HepG2 (cell line): ENCODE results near the gene PBX2. TPM values are rescaled to one million over a fixed set of nuclear protein-coding genes. Genes with fewer than 3 reads are reported as not detected.

Experiments used
- ATF7 ChIP-seq, 2 experiments: fragments of 450-650 bp in 1 of 2; sonication (generic) in 1 of 2; formaldehyde crosslinking in 1 of 2; IDR thresholded peaks; 2 replicates each; pipeline versions ENCODE4 v1.4.0 to v1.6.1; 2016 to 2020; ENCODE audit warnings: antibody characterized with exemption in 1 of 2, mild to moderate bottlenecking in 1 of 2, missing genetic modification reagents in 1 of 2
- SRY ChIP-seq: sonication (generic); formaldehyde crosslinking; IDR thresholded peaks from 2 replicates; pipeline ENCODE4 v1.8.0; 2022; ENCODE audit warnings: mild to moderate bottlenecking, missing genetic modification reagents
- TAF15 ChIP-seq: fragments of 200-400 bp; formaldehyde crosslinking; IDR thresholded peaks from one replicate; pipeline ENCODE4 v1.6.1; 2018; ENCODE audit warnings: mild to moderate bottlenecking, low read depth, low read length; ENCODE audit not compliant: poor library complexity, severe bottlenecking
- ZFP41 ChIP-seq: sonication (generic); formaldehyde crosslinking; IDR thresholded peaks from 2 replicates; pipeline ENCODE4 v1.4.0; 2020; ENCODE audit warnings: mild to moderate bottlenecking, missing genetic modification reagents, borderline replicate concordance
- ZMYM3 ChIP-seq: sonication (generic); formaldehyde crosslinking; IDR thresholded peaks from 2 replicates; pipeline ENCODE4 v1.5.1; 2020; ENCODE audit warnings: mild to moderate bottlenecking, missing genetic modification reagents
- ZNF235 ChIP-seq: sonication (generic); formaldehyde crosslinking; IDR thresholded peaks from 2 replicates; pipeline ENCODE4 v1.8.1; 2023; ENCODE audit warnings: mild to moderate bottlenecking, missing genetic modification reagents, borderline replicate concordance
- ZNF337 ChIP-seq: sonication (generic); formaldehyde crosslinking; IDR thresholded peaks from 2 replicates; pipeline ENCODE4 v1.5.1; 2020; ENCODE audit warnings: missing genetic modification reagents, low read depth, mild to moderate bottlenecking, borderline replicate concordance
- ZNF547 ChIP-seq: sonication (generic); formaldehyde crosslinking; IDR thresholded peaks from 2 replicates; pipeline ENCODE4 v1.5.1; 2020; ENCODE audit warnings: mild to moderate bottlenecking, missing genetic modification reagents
- polyA plus RNA-seq, 8 experiments: library from polyadenylated mRNA; depleted of rRNA in 3 of 8; stranded (reverse) in 7 of 8; unstranded in 1 of 8; fragments of >200 nt; fragmentation: Illumina TruSeq in 4 of 8; extraction: Trizol in 4 of 8; gene quantifications; 2 replicates each; pipeline versions ENCODE4 v1.2.1 to v1.2.3, GENCODE V29; 2011 to 2016; ENCODE audit warnings: low read depth in 4 of 8, missing spikeins in 1 of 8, mixed read lengths in 1 of 8; ENCODE audit not compliant: insufficient read depth in 1 of 8
- total RNA-seq, 5 experiments: library from RNA; depleted of rRNA; stranded (reverse); fragments of >200 nt; fragmentation: Illumina TruSeq; extraction: Trizol; gene quantifications; 2 replicates each; pipeline ENCODE4 v1.2.3, GENCODE V29; 2016; ENCODE audit warnings: low read depth in 1 of 5
- TF ChIP-seq, protein P1 (sequence below): sonication (generic); formaldehyde crosslinking; conservative IDR thresholded peaks from 2 replicates; pipeline ENCODE4 v1.4.0; 2020; ENCODE audit warnings: mild to moderate bottlenecking, missing genetic modification reagents, moderate library complexity
- TF ChIP-seq, protein P2 (sequence below): sonication (generic); formaldehyde crosslinking; IDR thresholded peaks from 2 replicates; pipeline ENCODE4 v1.5.0; 2020; ENCODE audit warnings: missing genetic modification reagents
- TF ChIP-seq, protein P3 (sequence below): sonication (generic); formaldehyde crosslinking; IDR thresholded peaks from 2 replicates; pipeline ENCODE4 v1.8.1; 2023; ENCODE audit warnings: mild to moderate bottlenecking, missing genetic modification reagents, borderline replicate concordance
- TF ChIP-seq, protein P4 (sequence below): sonication (generic); formaldehyde crosslinking; IDR thresholded peaks from 2 replicates; pipeline ENCODE4 v1.9.0; 2021; ENCODE audit warnings: missing genetic modification reagents, borderline replicate concordance
- TF ChIP-seq, protein P5 (sequence below): conservative IDR thresholded peaks from 2 replicates; pipeline ENCODE4 v1.6.1; 2018; ENCODE audit warnings: missing genetic modification reagents
- TF ChIP-seq, protein P6 (sequence below): sonication (generic); formaldehyde crosslinking; IDR thresholded peaks from 2 replicates; pipeline ENCODE4 v1.4.0; 2020; ENCODE audit warnings: missing genetic modification reagents
- TF ChIP-seq, protein P7 (sequence below): sonication (generic); IDR thresholded peaks from 2 replicates; pipeline ENCODE4 v1.6.1; 2016; ENCODE audit warnings: low read depth, borderline replicate concordance

Gene PBX2
- total and polyA plus RNA-seq, 2 of the 13 experiments (the other 11 are each of a cell fraction or from before 2014, with no cell fraction given): 42.3 to 77.8 TPM

DNA sequence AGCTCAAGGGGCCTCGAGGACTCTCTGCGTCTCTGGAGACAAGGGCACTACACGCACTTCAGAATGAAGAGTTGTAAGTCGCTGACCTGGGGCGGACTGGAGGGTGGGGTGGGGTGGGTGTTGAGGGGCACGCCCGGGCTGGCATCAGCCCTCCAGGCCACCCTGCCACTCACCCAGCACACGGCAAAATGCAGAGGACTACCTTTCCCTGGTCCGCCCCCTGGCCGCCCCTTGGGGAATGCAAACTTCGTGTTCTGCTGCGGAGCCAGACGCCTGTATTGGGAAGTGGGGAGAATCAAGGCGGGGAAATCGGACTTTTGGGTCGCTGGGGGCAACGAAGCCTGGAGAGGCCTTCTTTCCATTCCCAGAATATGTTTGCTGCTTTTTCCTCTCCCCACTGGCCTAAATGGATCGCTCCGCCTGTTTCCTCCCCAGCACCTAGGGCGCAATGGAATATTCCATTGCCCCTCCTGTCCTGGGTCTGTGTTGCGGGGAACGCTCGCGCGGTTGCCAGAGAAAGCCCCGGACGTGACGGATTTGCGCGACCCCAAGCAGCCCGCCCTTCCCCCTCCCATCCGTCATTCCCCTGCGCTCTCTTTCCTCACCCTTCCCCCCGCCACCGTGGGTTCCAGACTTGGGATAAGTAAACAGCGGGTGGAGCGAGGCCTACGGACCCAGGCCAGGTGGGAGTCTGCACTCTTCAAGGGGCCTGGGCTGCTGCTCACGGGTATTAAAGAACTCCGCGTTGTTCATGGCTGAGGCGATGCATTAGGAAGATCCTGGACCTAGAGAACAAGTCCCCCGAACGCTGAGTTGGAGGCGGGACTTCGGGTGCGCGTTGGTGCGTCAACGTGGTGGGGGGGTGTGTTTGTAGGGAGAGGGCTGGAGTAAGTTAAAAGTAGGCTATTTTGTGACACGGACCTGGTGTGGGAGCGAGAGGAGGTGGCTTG, 36.2 kb downstream of the PBX2 start, which contains the start of gene PPT2 (continued):
- TF ChIP-seq, protein P1, sequence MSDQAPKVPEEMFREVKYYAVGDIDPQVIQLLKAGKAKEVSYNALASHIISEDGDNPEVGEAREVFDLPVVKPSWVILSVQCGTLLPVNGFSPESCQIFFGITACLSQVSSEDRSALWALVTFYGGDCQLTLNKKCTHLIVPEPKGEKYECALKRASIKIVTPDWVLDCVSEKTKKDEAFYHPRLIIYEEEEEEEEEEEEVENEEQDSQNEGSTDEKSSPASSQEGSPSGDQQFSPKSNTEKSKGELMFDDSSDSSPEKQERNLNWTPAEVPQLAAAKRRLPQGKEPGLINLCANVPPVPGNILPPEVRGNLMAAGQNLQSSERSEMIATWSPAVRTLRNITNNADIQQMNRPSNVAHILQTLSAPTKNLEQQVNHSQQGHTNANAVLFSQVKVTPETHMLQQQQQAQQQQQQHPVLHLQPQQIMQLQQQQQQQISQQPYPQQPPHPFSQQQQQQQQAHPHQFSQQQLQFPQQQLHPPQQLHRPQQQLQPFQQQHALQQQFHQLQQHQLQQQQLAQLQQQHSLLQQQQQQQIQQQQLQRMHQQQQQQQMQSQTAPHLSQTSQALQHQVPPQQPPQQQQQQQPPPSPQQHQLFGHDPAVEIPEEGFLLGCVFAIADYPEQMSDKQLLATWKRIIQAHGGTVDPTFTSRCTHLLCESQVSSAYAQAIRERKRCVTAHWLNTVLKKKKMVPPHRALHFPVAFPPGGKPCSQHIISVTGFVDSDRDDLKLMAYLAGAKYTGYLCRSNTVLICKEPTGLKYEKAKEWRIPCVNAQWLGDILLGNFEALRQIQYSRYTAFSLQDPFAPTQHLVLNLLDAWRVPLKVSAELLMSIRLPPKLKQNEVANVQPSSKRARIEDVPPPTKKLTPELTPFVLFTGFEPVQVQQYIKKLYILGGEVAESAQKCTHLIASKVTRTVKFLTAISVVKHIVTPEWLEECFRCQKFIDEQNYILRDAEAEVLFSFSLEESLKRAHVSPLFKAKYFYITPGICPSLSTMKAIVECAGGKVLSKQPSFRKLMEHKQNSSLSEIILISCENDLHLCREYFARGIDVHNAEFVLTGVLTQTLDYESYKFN (CRISPR knock-in tag): peak; percentile 73
- TF ChIP-seq, protein P2, sequence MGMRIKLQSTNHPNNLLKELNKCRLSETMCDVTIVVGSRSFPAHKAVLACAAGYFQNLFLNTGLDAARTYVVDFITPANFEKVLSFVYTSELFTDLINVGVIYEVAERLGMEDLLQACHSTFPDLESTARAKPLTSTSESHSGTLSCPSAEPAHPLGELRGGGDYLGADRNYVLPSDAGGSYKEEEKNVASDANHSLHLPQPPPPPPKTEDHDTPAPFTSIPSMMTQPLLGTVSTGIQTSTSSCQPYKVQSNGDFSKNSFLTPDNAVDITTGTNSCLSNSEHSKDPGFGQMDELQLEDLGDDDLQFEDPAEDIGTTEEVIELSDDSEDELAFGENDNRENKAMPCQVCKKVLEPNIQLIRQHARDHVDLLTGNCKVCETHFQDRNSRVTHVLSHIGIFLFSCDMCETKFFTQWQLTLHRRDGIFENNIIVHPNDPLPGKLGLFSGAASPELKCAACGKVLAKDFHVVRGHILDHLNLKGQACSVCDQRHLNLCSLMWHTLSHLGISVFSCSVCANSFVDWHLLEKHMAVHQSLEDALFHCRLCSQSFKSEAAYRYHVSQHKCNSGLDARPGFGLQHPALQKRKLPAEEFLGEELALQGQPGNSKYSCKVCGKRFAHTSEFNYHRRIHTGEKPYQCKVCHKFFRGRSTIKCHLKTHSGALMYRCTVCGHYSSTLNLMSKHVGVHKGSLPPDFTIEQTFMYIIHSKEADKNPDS (CRISPR knock-in tag): no peak; the same call in 1 of the 2 replicates
- TF ChIP-seq ZMYM3 (no peak; the same call in 1 of the 2 replicates), TAF15 (peak; percentile 40), ZNF337 (0 out of 2 replicates have a peak, but pooled peaks have one; percentile 46), ATF7 (IDR thresholded peaks at IDR 0.05) (peak; percentile 46; the same call in 1 of the 2 replicates), ATF7 (CRISPR knock-in tag; IDR thresholded peaks at IDR 0.05) (peak; percentile 81), ZFP41 (CRISPR knock-in tag) (no peak), ZNF547 (peak; percentile 76), ZNF235 (CRISPR knock-in tag) (0 out of 2 replicates have a peak, but pooled peaks have one; percentile 20), SRY (no peak)
- TF ChIP-seq, protein P3, sequence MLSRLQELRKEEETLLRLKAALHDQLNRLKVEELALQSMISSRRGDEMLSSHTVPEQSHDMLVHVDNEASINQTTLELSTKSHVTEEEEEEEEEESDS (CRISPR knock-in tag): no peak
- TF ChIP-seq, protein P4, sequence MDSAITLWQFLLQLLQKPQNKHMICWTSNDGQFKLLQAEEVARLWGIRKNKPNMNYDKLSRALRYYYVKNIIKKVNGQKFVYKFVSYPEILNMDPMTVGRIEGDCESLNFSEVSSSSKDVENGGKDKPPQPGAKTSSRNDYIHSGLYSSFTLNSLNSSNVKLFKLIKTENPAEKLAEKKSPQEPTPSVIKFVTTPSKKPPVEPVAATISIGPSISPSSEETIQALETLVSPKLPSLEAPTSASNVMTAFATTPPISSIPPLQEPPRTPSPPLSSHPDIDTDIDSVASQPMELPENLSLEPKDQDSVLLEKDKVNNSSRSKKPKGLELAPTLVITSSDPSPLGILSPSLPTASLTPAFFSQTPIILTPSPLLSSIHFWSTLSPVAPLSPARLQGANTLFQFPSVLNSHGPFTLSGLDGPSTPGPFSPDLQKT (CRISPR knock-in tag): no peak
- TF ChIP-seq, protein P5, sequence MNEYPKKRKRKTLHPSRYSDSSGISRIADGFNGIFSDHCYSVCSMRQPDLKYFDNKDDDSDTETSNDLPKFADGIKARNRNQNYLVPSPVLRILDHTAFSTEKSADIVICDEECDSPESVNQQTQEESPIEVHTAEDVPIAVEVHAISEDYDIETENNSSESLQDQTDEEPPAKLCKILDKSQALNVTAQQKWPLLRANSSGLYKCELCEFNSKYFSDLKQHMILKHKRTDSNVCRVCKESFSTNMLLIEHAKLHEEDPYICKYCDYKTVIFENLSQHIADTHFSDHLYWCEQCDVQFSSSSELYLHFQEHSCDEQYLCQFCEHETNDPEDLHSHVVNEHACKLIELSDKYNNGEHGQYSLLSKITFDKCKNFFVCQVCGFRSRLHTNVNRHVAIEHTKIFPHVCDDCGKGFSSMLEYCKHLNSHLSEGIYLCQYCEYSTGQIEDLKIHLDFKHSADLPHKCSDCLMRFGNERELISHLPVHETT (CRISPR knock-in tag): 0 out of 2 replicates have a peak, but pooled peaks have one; percentile 29
- TF ChIP-seq, protein P6, sequence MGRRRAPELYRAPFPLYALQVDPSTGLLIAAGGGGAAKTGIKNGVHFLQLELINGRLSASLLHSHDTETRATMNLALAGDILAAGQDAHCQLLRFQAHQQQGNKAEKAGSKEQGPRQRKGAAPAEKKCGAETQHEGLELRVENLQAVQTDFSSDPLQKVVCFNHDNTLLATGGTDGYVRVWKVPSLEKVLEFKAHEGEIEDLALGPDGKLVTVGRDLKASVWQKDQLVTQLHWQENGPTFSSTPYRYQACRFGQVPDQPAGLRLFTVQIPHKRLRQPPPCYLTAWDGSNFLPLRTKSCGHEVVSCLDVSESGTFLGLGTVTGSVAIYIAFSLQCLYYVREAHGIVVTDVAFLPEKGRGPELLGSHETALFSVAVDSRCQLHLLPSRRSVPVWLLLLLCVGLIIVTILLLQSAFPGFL (CRISPR knock-in tag): 0 out of 2 replicates have a peak, but pooled peaks have one; percentile 69
- TF ChIP-seq, protein P7, sequence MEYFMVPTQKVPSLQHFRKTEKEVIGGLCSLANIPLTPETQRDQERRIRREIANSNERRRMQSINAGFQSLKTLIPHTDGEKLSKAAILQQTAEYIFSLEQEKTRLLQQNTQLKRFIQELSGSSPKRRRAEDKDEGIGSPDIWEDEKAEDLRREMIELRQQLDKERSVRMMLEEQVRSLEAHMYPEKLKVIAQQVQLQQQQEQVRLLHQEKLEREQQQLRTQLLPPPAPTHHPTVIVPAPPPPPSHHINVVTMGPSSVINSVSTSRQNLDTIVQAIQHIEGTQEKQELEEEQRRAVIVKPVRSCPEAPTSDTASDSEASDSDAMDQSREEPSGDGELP: peak; percentile 68; the same call in 1 of the 2 replicates
